PC-3 (cell line): ENCODE measurements around the gene AOAH. TPM values are rescaled to one million over a fixed set of nuclear protein-coding genes. Genes with fewer than 3 reads are reported as not detected.

ENCODE experiments used
- ATAC-seq: fragments of 200-7000 bp; cut with Tn5 transposase; 2 replicates; pipeline ENCODE4 v1.9.1; 2020; ENCODE audit warnings: mild to moderate bottlenecking, moderate library complexity
- BruUV-seq: library from RNA; stranded (reverse); fragments of 400-500 nt; replicated peaks from 2 replicates; lab custom pipeline; 2021; lab: Mats Ljungman, UMichigan
- CTCF ChIA-PET: fragments of 300-600 bp; sonication (Branson Sonifier 250); formaldehyde crosslinking; loops from one replicate; lab custom pipeline; 2022; ENCODE audit warnings: antibody characterized with exemption; lab: Charles Lee
- POLR2A ChIA-PET: fragments of 300-600 bp; sonication (Branson Sonifier 250); formaldehyde crosslinking; loops from one replicate; lab custom pipeline; 2022; ENCODE audit warnings: antibody characterized with exemption; ENCODE audit not compliant: unreplicated experiment; lab: Charles Lee
- DNase-seq: peaks from one replicate; pipeline ENCODE4 v3.0.0-alpha.2; 2015
- H2AFZ ChIP-seq: fragments of 300-600 bp; sonication (generic); 2 replicates; pipeline ENCODE4 v1.6.0; 2016; ENCODE audit warnings: antibody characterized with exemption, low read length
- H3F3A ChIP-seq: fragments of 300-600 bp; sonication (generic); one replicate; pipeline ENCODE4 v1.6.0; 2017; ENCODE audit warnings: antibody characterized with exemption, low read length, control low read depth, mild to moderate bottlenecking; ENCODE audit not compliant: unreplicated experiment
- H3K27ac ChIP-seq: fragments of 300-600 bp; sonication (generic); 2 replicates; pipeline ENCODE4 v1.5.1; 2016; ENCODE audit warnings: mild to moderate bottlenecking, low read length
- H3K27me3 ChIP-seq: fragments of 300-600 bp; sonication (generic); 2 replicates; pipeline ENCODE4 v1.6.1; 2016; ENCODE audit warnings: low read length, mixed read lengths
- H3K36me3 ChIP-seq: fragments of 300-600 bp; sonication (generic); 2 replicates; pipeline ENCODE4 v1.6.1; 2016; ENCODE audit warnings: low read depth, mixed run types, low read length, mixed read lengths
- H3K4me1 ChIP-seq: fragments of 300-600 bp; sonication (generic); 2 replicates; pipeline ENCODE4 v1.5.1; 2016; ENCODE audit warnings: low read length; ENCODE audit not compliant: insufficient read depth
- H3K4me2 ChIP-seq: fragments of 300-600 bp; sonication (generic); 2 replicates; pipeline ENCODE4 v1.6.0; 2016; ENCODE audit warnings: low read length
- H3K4me3 ChIP-seq: fragments of 300-600 bp; sonication (generic); 2 replicates; pipeline ENCODE4 v1.5.1; 2016; ENCODE audit warnings: mild to moderate bottlenecking, low read length, mixed read lengths
- H3K79me2 ChIP-seq: fragments of 300-600 bp; sonication (generic); 2 replicates; pipeline ENCODE4 v1.6.1; 2017; ENCODE audit warnings: low read length, mixed read lengths
- H3K9ac ChIP-seq: fragments of 300-600 bp; sonication (generic); 2 replicates; pipeline ENCODE4 v1.6.0; 2016; ENCODE audit warnings: mild to moderate bottlenecking, low read length
- H3K9me2 ChIP-seq: fragments of 300-600 bp; sonication (generic); replicated peaks from 2 replicates; pipeline ENCODE4 v1.6.1; 2016; ENCODE audit warnings: mixed run types, low read length, mixed read lengths
- H3K9me3 ChIP-seq: fragments of 300-600 bp; sonication (generic); 2 replicates; pipeline ENCODE4 v1.6.1; 2016; ENCODE audit warnings: low read length, mixed read lengths
- H4K20me1 ChIP-seq: fragments of 300-600 bp; sonication (generic); 2 replicates; pipeline ENCODE4 v1.6.1; 2016; ENCODE audit warnings: low read length, mixed read lengths
- CTCF ChIP-seq: fragments of 300-600 bp; sonication (generic); conservative IDR thresholded peaks from 2 replicates; pipeline ENCODE4 v1.5.1; 2017; ENCODE audit warnings: antibody characterized with exemption, low read depth, mild to moderate bottlenecking, low read length
- EZH2 ChIP-seq: fragments of 300-600 bp; sonication (generic); IDR thresholded peaks from one replicate; pipeline ENCODE4 v1.6.1; 2017; ENCODE audit warnings: antibody characterized with exemption, mild to moderate bottlenecking, low read length; ENCODE audit not compliant: unreplicated experiment
- EZH2phosphoT487 ChIP-seq: fragments of 300-600 bp; sonication (generic); IDR thresholded peaks from 2 replicates; pipeline ENCODE4 v1.6.1; 2018; ENCODE audit warnings: mild to moderate bottlenecking, antibody characterized with exemption, low read length, borderline replicate concordance
- intact Hi-C: fragments of 100-400 bp; cut with micrococcal nuclease; formaldehyde crosslinking; loops from 2 replicates; pipeline ENCODE4 v1.9.0; 2023
- total RNA-seq: library from RNA; depleted of rRNA; stranded (reverse); fragments of >200 nt; gene quantifications from 2 replicates; pipeline ENCODE4 v1.2.3, GENCODE V29; 2014

Gene AOAH
- total RNA-seq, 1 experiment from 2014 or later = not detected

- ChIA-PET POLR2A (interaction anchor here (0.7 kb wide), 1 partner anchor 331 kb away, joined by 3 read pairs; no protein-coding TSS in a partner anchor), CTCF (no interaction called here)
- TF ChIP-seq EZH2phosphoT487 = no peak
- no peak for TF ChIP-seq CTCF
- no peak for TF ChIP-seq EZH2
- no peaks in the 10 kb centered on the region for H3K36me3 ChIP-seq
- intact Hi-C loops = no loop called here
- no peaks in the 10 kb centered on the region for H4K20me1 ChIP-seq
- no peaks in the 10 kb centered on the region for H3F3A ChIP-seq
- no peak overlapping the region for H3K27ac ChIP-seq
- H3K9me2 ChIP-seq = no peaks in the 10 kb centered on the region
- no peaks in the 10 kb centered on the region for H3K4me1 ChIP-seq
- H3K9me3 ChIP-seq = no peaks in the 10 kb centered on the region
- H3K4me2 ChIP-seq = no peak overlapping the region
- BruUV-seq = no TSS peak
- ATAC-seq (no peak), DNase-seq (no peak)
- H3K27me3 ChIP-seq = peaks cover 30% of the 10 kb centered on the region
- H3K4me3 ChIP-seq = no peak overlapping the region
- no peak overlapping the region for H2AFZ ChIP-seq
- H3K9ac ChIP-seq = no peak overlapping the region
- H3K79me2 ChIP-seq = no peaks in the 10 kb centered on the region
Measured at GRCh38 chr7:36712015-36712414, 12.3 kb downstream of the AOAH start.

- Histone ChIP-seq H3K9ac (no peak overlapping the region), H3K4me1 (no peaks in the 10 kb centered on the region), H3K27ac (no peak overlapping the region), H3K4me2 (no peak overlapping the region), H3K79me2 (no peaks in the 10 kb centered on the region), H3K27me3 (peaks cover 30% of the 10 kb centered on the region), H3K9me3 (no peaks in the 10 kb centered on the region), H3K4me3 (no peak overlapping the region), H3F3A (no peaks in the 10 kb centered on the region), H3K36me3 (no peaks in the 10 kb centered on the region), H2AFZ (no peak overlapping the region), H3K9me2 (no peaks in the 10 kb centered on the region), H4K20me1 (no peaks in the 10 kb centered on the region)
- BruUV-seq = no TSS peak
- ATAC-seq (no peak), DNase-seq (no peak)
- POLR2A ChIA-PET = no interaction called here
- CTCF ChIA-PET = no interaction called here
- intact Hi-C loops = no loop called here
- TF ChIP-seq CTCF (no peak), EZH2 (no peak), EZH2phosphoT487 (no peak)
Measured at GRCh38 chr7:36711256-36711655, 13.0 kb downstream of the AOAH start.

GRCh38 chr7:36710186-36710791, 14.0 kb downstream of the AOAH start:
- Histone ChIP-seq H3K9me2 (no peaks in the 10 kb centered on the region), H3K4me3 (no peak overlapping the region), H3F3A (no peaks in the 10 kb centered on the region), H3K9ac (no peak overlapping the region), H3K4me1 (no peaks in the 10 kb centered on the region), H3K79me2 (no peaks in the 10 kb centered on the region), H2AFZ (no peak overlapping the region), H3K9me3 (no peaks in the 10 kb centered on the region), H4K20me1 (no peaks in the 10 kb centered on the region), H3K27ac (no peak overlapping the region), H3K4me2 (no peak overlapping the region), H3K27me3 (peaks cover 30% of the 10 kb centered on the region), H3K36me3 (no peaks in the 10 kb centered on the region)
- intact Hi-C loops = no loop called here
- POLR2A ChIA-PET = no interaction called here
- ATAC-seq = no peak
- no peak for TF ChIP-seq EZH2phosphoT487
- no peak for TF ChIP-seq CTCF
- no peak for DNase-seq
- BruUV-seq = no TSS peak
- CTCF ChIA-PET = no interaction called here
